GM18505 (cell line): Measurements from ENCODE around the gene SERTAD4.

Source experiments
- ATAC-seq: cut with Tn5 transposase; IDR thresholded peaks from one replicate; pipeline ENCODE4 v1.9.1; 2021; ENCODE audit not compliant: unreplicated experiment
- POLR2A ChIP-seq: IDR thresholded peaks from 4 replicates; pipeline ENCODE4 v1.6.1; 2011; ENCODE audit warnings: borderline replicate concordance; ENCODE audit not compliant: insufficient read depth, insufficient read length; ENCODE audit errors: extremely low read depth

SERTAD4 gene

GRCh38 chr1:210217482-210217881 is 15.1 kb upstream of the SERTAD4 start:
- no peak for TF ChIP-seq POLR2A
- no peak for ATAC-seq

DNA sequence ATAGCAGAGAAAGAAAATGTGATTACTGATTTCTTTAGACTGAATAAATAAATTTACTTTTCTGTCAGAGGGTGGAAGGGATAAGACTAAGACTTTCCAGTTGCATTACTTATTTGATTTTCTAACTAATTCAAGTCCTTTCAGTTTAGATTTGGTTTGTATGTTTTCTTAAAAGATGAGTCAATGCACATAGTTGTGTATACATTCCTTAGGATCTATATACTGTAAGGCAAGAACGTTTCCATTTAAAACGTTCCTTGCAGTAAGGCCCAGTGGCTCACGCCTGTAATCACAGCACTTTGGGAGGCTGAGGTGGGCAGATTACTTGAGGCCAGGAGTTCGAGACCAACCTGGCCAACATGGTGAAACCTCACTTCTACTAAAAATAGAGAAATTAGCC is 14.5 kb upstream of the SERTAD4 start:
- no peak for TF ChIP-seq POLR2A
- ATAC-seq, result no peak

- no peak for ATAC-seq
- TF ChIP-seq POLR2A, result no peak
These were observed 10.1 kb upstream of the SERTAD4 start for GRCh38 chr1:210222340-210223006.

DNA sequence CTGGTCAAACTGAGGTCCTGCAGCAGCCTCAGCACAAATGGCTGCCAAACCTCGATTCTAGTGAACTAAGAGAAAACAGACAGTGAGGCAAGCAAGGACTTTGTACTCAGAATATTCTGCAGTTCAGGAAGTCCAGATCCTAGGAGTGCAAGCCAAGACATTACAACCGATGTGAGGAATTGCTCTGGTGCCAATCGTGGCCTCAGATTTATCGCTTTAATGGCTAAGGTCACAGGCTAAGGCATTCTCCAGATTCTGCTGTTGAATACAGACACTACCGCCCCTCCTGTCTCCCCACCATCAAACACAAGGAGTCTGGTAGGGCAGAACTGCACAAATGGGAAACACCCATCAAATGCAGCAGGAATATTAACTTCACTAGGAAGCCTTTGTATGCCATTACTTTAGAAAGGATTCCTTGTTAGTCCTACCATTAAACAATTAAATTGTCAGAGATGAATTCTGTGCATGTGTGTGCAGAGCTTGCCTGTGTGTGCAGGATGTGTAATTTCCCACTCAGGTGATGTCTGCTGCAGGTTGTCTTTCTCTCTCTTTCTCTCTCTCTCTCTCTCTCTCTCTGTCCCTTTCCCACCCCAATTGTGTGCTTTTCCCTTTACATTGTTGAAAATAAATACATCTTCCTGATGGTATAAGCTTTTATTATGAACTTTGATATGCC is 9.2 kb upstream of the SERTAD4 start:
- ATAC-seq, result no peak

DNA sequence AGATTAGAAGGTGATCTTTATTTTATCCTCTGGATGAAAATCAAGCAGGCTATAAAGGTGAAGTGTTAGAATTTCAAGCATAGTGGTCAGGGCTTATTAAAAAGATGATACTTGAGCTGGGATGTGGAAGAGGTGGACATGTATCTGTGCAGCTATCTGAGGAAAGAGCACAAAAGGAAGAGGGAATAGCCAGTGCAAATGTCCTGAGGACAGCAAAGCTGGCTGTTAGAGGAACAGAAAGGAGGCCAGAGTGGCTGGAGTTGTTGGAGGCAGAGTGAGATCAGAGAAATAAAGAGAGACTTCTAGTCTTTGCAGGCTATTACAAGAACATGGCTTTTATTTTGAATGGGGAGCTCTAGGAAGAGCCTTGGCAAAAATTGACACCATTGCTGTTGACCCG is 4.4 kb upstream of the SERTAD4 start:
- no peak for ATAC-seq
- no peak for TF ChIP-seq POLR2A

More for the DNA sequence above, 9.2 kb upstream of the SERTAD4 start:
- no peak for TF ChIP-seq POLR2A

- no peak for ATAC-seq
- TF ChIP-seq POLR2A, result no peak
These were observed 2.4 kb upstream of the SERTAD4 start for GRCh38 chr1:210230149-210230695.

GRCh38 chr1:210231846-210232510 is 618 bp upstream of the SERTAD4 start:
- TF ChIP-seq POLR2A, result no peak
- ATAC-seq, result no peak

DNA sequence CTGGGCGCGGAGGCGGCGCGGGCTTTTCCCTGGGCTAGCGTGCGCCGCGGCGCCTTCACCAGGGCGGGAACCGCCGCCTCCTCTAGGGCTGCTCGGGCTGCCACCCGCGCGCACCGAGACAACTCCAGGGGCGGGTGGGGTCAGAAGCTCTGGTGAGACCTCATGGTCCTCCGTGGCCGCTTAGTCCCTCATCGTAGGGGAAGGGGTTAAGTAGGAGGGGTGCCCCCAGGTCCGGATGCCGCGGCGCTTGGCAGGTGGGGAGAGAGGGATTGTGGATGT is 559 bp downstream of the SERTAD4 start:
- no peak for ATAC-seq
- TF ChIP-seq POLR2A, result no peak

GRCh38 chr1:210233495-210234328 is 1.1 kb downstream of the SERTAD4 start:
- TF ChIP-seq POLR2A, result no peak
- no peak for ATAC-seq

- TF ChIP-seq POLR2A, result no peak
- ATAC-seq, result no peak
These were observed 1.7 kb downstream of the SERTAD4 start for GRCh38 chr1:210234329-210234757.

DNA sequence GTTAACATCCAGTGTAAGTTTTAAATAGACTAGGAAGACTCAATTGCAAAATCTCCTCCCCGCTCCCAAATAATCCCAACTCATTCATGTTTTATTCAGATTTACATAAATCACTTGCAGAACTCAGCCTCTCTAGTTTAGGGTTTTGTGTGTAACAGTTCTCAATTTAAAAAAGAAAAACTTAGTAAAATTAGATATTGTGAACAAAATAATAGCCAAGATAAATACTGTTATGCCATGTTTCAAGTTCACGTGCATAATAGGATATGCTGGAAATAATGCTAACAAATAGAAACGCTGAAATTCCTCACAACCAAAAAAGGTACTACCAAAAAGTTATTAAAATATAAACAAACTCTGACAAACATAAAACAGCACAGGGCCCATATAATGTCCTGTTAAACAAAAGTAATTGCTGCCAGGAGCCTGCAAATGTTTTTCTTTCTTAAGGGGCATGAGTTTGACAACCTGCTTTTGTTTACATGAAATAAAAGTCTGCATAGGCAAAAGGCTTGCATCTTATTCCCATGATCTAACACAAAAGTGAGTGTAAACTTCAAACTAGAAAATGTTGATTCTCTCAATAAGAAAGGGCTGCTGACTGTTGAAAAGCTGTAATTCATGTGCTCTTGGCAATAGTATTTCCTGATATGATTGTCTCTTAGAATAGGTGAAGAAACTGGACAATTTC is 2.9 kb downstream of the SERTAD4 start:
- no peak for TF ChIP-seq POLR2A
- no peak for ATAC-seq

GRCh38 chr1:210236386-210236839 is 3.8 kb downstream of the SERTAD4 start:
- TF ChIP-seq POLR2A, result no peak
- ATAC-seq, result no peak
